ENCODE measurements around the gene USP38. TPM values are rescaled to one million over a fixed set of nuclear protein-coding genes. Genes with fewer than 3 reads are reported as not detected.
"Not testable (repeated sequence)": the region's sequence is repeated elsewhere in the genome, so short reads cannot be mapped to it uniquely, and the experiment has no call there.

USP38 gene
- 8.0 and 8.1 TPM in 2 replicates for total RNA-seq (2014; rRNA removed; shearing (Covaris generic))

- peak; percentile 86 for DNase-seq (ENCODE audit: low read depth)
These were observed at the start of gene USP38 for GRCh38 chr4:143184503-143185252. TSS of gene USP38 (plus strand) at chr4:143184917. CDS start at chr4:143185451, 534 bp downstream.

GRCh38 chr4:143135358-143135757 lies 49.4 kb upstream of the USP38 start:
- DNase-seq (ENCODE audit: low read depth): no peak

GRCh38 chr4:143140696-143141095 lies 44.0 kb upstream of the USP38 start:
- no peak for DNase-seq (ENCODE audit: low read depth)

GRCh38 chr4:143148521-143148920 lies 36.2 kb upstream of the USP38 start:
- no peak for DNase-seq (ENCODE audit: low read depth)

GRCh38 chr4:143156853-143157252 lies 27.9 kb upstream of the USP38 start:
- no peak for DNase-seq (ENCODE audit: low read depth)

- no peak for DNase-seq (ENCODE audit: low read depth)
These were observed 21.1 kb upstream of the USP38 start for GRCh38 chr4:143163614-143164013.

- not testable (repeated sequence) for DNase-seq (ENCODE audit: low read depth)
These were observed 18.0 kb upstream of the USP38 start for GRCh38 chr4:143166722-143167121.

- DNase-seq (ENCODE audit: low read depth): no peak
These were observed 5.8 kb upstream of the USP38 start for GRCh38 chr4:143178923-143179322.

GRCh38 chr4:143183513-143184216 lies 1.1 kb upstream of the USP38 start:
- DNase-seq (ENCODE audit: low read depth): no peak

- no peak for DNase-seq (ENCODE audit: low read depth)
These were observed 557 bp upstream of the USP38 start for GRCh38 chr4:143184217-143184502.

GRCh38 chr4:143185253-143186107 lies 763 bp downstream of the USP38 start:
- peak; percentile 7 for DNase-seq (ENCODE audit: low read depth)

- no peak for DNase-seq (ENCODE audit: low read depth)
These were observed 1.5 kb downstream of the USP38 start for GRCh38 chr4:143186212-143186611.

- DNase-seq (ENCODE audit: low read depth): no peak
These were observed 1.9 kb downstream of the USP38 start for GRCh38 chr4:143186649-143187048.

GRCh38 chr4:143188136-143189088 lies 3.7 kb downstream of the USP38 start:
- DNase-seq (ENCODE audit: low read depth): no peak

GRCh38 chr4:143189528-143189927 lies 4.8 kb downstream of the USP38 start:
- no peak for DNase-seq (ENCODE audit: low read depth)

GRCh38 chr4:143195581-143195980 lies 10.9 kb downstream of the USP38 start:
- no peak for DNase-seq (ENCODE audit: low read depth)

GRCh38 chr4:143196323-143196722 lies 11.6 kb downstream of the USP38 start:
- DNase-seq (ENCODE audit: low read depth): no peak

- DNase-seq (ENCODE audit: low read depth): no peak
These were observed 14.8 kb downstream of the USP38 start for GRCh38 chr4:143199503-143199902.

GRCh38 chr4:143202824-143203223 lies 18.1 kb downstream of the USP38 start:
- DNase-seq (ENCODE audit: low read depth): no peak

GRCh38 chr4:143203577-143203976 lies 18.9 kb downstream of the USP38 start:
- no peak for DNase-seq (ENCODE audit: low read depth)

GRCh38 chr4:143207555-143207954 lies 22.8 kb downstream of the USP38 start:
- no peak for DNase-seq (ENCODE audit: low read depth)

Measured in Daoy (cell line).